Common myeloid progenitor, CD34-positive (primary cell): ENCODE data around the gene NEURL1B.

Source experiments
- CTCF ChIA-PET: fragments of 350-600 bp; sonication (Branson Sonifier 250); formaldehyde crosslinking; loops from one replicate; lab custom pipeline; 2021; ENCODE audit warnings: antibody characterized with exemption; lab: Charles Lee
- POLR2A ChIA-PET: fragments of 350-600 bp; sonication (Branson Sonifier 250); formaldehyde crosslinking; loops from one replicate; lab custom pipeline; 2021; ENCODE audit warnings: antibody characterized with exemption; lab: Charles Lee
- DNase-seq, 3 donors: peaks; one replicate each; pipeline versions ENCODE4 v3.0.0 to v3.0.0-alpha.2; 2013
- H3K27ac ChIP-seq, 2 experiments: 1 replicate in 1 of 2; 2 replicates in 1 of 2; pipeline ENCODE4 v1.7.0; 2013; ENCODE audit warnings: inconsistent platforms in 2 of 2, low read length in 2 of 2, mild to moderate bottlenecking in 2 of 2, low read depth in 1 of 2, moderate library complexity in 1 of 2; ENCODE audit not compliant: severe bottlenecking in 2 of 2, insufficient read depth in 1 of 2, poor library complexity in 1 of 2
- H3K27me3 ChIP-seq, 5 experiments: replicated peaks in 2 of 5; 1 replicate in 3 of 5; 2 replicates in 2 of 5; pipeline versions ENCODE4 v1.6.1 to v1.7.0; 2013; ENCODE audit warnings: low read length in 4 of 5, mild to moderate bottlenecking in 2 of 5, moderate library complexity in 2 of 5, inconsistent platforms in 1 of 5; ENCODE audit not compliant: insufficient read depth in 5 of 5, control insufficient read depth in 4 of 5
- H3K36me3 ChIP-seq, 4 experiments: 1 replicate in 2 of 4; 2 replicates in 2 of 4; pipeline versions ENCODE4 v1.6.1 to v1.7.0; 2013; ENCODE audit warnings: low read length in 3 of 4, control low read depth in 1 of 4, mild to moderate bottlenecking in 1 of 4; ENCODE audit not compliant: control insufficient read depth in 4 of 4, insufficient read depth in 4 of 4
- H3K4me1 ChIP-seq, 4 experiments: 1 replicate in 3 of 4; 2 replicates in 1 of 4; pipeline versions ENCODE4 v1.6.1 to v1.7.1; 2013; ENCODE audit warnings: low read length in 3 of 4, mild to moderate bottlenecking in 3 of 4, control low read depth in 1 of 4, inconsistent platforms in 1 of 4, moderate library complexity in 1 of 4; ENCODE audit not compliant: control insufficient read depth in 4 of 4, insufficient read depth in 4 of 4; ENCODE audit errors: control extremely low read depth in 1 of 4
- H3K4me3 ChIP-seq, 7 experiments: 1 replicate in 4 of 7; 2 replicates in 3 of 7; pipeline versions ENCODE4 v1.5.1 to v1.7.0; 2013; ENCODE audit warnings: mild to moderate bottlenecking in 7 of 7, low read length in 6 of 7, moderate library complexity in 6 of 7, inconsistent platforms in 2 of 7, low read depth in 2 of 7, control low read depth in 1 of 7; ENCODE audit not compliant: insufficient read depth in 4 of 7, control insufficient read depth in 1 of 7; ENCODE audit errors: extremely low read depth in 1 of 7
- H3K9me3 ChIP-seq, 5 experiments: 1 replicate in 4 of 5; 2 replicates in 1 of 5; pipeline versions ENCODE4 v1.6.1 to v1.7.1; 2013; ENCODE audit warnings: low read length in 4 of 5, mild to moderate bottlenecking in 2 of 5, inconsistent platforms in 1 of 5, low read depth in 1 of 5, moderate library complexity in 1 of 5; ENCODE audit not compliant: control insufficient read depth in 4 of 5, insufficient read depth in 2 of 5; ENCODE audit errors: control extremely low read depth in 1 of 5
- WGBS: methylation state at CpG from one replicate; pipeline ENCODE4 v1.1.5; 2013; ENCODE audit not compliant: insufficient coverage; 5-methylcytosine and 5-hydroxymethylcytosine counted together

Gene NEURL1B

DNA sequence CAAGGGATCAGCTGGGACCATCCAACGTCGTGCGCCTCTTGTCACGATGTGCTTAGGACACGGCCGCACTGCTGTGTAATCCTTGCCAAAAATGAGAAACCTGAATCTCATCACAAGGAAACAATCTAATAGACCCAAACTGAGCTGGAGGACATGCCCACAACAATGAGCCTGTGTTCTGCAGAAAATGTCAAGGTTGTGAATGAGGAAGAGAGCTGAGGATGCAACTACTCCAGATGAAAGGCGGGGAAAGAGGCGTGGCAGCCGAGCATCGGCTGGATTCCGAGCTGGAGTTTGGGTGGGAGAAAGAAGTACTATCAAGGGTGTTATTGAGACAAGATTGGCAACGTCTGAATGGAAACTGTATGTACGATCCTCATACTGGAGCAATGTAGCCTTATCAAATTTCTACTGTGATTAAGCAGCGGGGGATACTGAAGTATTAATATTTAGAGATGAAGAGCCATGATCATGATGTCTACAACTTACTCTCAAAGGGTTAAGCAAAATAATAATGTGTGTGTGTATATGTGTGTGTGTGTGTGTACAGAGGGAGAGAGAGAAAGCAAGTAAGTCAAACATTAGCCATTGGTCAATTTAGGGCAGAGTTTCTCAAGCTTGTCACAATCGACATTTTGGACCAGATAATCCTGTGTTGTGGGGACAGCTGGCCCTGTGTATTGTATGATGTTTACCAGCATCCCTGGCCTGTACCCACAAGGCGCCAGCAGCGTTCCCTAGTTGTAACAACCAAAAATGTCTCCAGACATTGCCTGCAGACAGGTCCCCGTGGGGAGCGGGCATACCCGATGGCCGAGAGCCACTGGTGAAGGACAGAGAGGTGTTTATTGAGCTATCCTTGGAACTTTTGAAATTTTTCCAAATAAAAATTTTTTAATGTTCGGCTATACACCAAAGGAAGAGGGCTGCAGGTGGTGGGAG lies 83.5 kb downstream of the NEURL1B start:
- H3K27ac ChIP-seq = no peak overlapping the region
- no peaks in the 10 kb centered on the region for H3K9me3 ChIP-seq
- no peaks in the 10 kb centered on the region for H3K36me3 ChIP-seq
- peaks cover 0 to 7% (median 1%) of the 10 kb centered on the region in 4 experiments for H3K4me1 ChIP-seq
- peaks cover 0 to 1% (median 0%) of the 10 kb centered on the region in 5 experiments for H3K27me3 ChIP-seq
- CTCF ChIA-PET = interaction anchor here (0.9 to 2.9 kb wide), 10 partner anchors 10 to 210 kb away, joined by 3 to 13 read pairs (median 3); partner anchors contain the start of gene DUSP1
- no peak overlapping the region for H3K4me3 ChIP-seq
- DNase-seq = no peak
- 95% methylated on average over 20 of the region's 22 CpGs for WGBS
- POLR2A ChIA-PET = interaction anchor here (1.3 kb wide), 1 partner anchor 28 kb away, joined by 4 read pairs; no protein-coding TSS in a partner anchor

DNA sequence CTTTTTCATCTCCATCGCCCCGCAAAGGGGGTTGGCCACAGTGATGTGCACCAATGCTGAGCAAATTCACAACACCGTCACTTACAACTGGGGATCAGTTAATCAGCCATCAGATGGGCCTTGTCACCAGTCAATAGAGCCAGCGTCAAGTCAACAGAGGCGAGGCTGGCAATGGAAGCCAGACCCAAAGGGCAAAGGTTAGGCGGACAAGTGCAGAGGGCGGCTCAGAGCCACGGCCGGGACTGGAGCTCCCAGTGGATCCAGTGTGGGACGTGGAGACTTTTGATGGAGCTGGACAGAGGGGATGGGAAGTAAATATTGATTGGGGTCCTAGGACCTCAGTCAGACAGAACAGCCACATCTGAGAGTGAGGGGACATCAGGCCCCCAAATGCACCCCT lies 84.2 kb downstream of the NEURL1B start:
- 94% methylated on average over 6 of the region's 10 CpGs for WGBS
- peaks cover 0 to 1% (median 0%) of the 10 kb centered on the region in 5 experiments for H3K27me3 ChIP-seq
- H3K4me3 ChIP-seq = no peak overlapping the region
- peaks cover 0 to 7% (median 1%) of the 10 kb centered on the region in 4 experiments for H3K4me1 ChIP-seq
- no peaks in the 10 kb centered on the region for H3K36me3 ChIP-seq
- ChIA-PET CTCF (interaction anchor here (0.9 to 2.9 kb wide), 6 partner anchors 10 to 210 kb away, joined by 3 to 8 read pairs (median 3); partner anchors contain the start of gene DUSP1), POLR2A (no interaction called here)
- no peak overlapping the region for H3K27ac ChIP-seq
- DNase-seq = no peak
- no peaks in the 10 kb centered on the region for H3K9me3 ChIP-seq

DNA sequence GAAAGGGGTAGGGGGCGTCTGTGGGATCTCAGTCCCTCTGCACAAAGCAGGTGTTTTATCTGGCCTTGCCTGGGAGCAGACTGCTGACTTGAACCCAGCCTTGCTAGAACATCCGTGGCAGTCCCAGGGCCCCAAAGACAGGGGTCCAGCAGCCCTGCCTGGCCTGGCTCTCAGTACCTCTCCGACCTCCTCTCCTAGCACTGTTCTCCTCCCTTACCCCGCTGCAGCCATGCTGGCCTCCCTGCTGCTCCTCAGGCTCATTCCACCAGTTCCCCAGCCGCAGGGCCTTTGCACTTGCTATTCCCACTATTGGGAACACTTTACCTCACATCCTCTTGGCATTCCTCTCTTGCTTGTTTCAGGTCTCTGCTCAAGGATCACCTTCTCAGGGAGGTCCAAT lies 84.7 kb downstream of the NEURL1B start:
- no peak overlapping the region for H3K4me3 ChIP-seq
- ChIA-PET CTCF (interaction anchor here (1.0 to 2.9 kb wide), 5 partner anchors 9 to 223 kb away, joined by 3 to 10 read pairs (median 3); no protein-coding TSS in a partner anchor), POLR2A (no interaction called here)
- DNase-seq = no peak
- no peaks in the 10 kb centered on the region for H3K9me3 ChIP-seq
- peaks cover 0 to 7% (median 1%) of the 10 kb centered on the region in 4 experiments for H3K4me1 ChIP-seq
- H3K36me3 ChIP-seq = no peaks in the 10 kb centered on the region
- H3K27ac ChIP-seq = no peak overlapping the region
- 99% methylated on average over 5 of the region's 5 CpGs for WGBS
- H3K27me3 ChIP-seq = peaks cover 0 to 1% (median 0%) of the 10 kb centered on the region in 5 experiments

DNA sequence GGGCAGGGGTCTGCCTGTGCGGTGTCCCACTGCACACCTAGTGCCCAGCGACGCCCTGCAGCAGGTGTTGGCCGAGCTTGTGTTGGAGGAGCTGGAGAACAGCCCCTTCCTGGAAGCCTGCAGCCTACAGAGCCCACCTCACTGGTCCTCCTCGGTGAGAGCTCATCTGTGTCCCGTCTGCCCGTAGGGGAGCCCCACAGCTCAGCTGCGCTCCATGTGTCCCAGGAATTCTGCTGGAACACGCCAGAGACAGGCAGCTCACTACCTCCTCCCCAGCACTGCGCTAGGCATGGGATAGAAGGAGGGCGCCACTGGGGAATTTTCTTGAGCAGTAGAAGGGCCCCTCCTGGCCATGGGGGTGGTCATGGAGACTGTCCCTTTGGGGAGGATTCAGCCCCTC lies 85.9 kb downstream of the NEURL1B start:
- 97% methylated on average over 9 of the region's 11 CpGs for WGBS
- ChIA-PET POLR2A (no interaction called here), CTCF (interaction anchor here (1.0 to 2.5 kb wide), 6 partner anchors 10 to 221 kb away, joined by 3 to 10 read pairs (median 4); no protein-coding TSS in a partner anchor)
- Histone ChIP-seq H3K27ac (no peak overlapping the region), H3K27me3 (peaks cover 0 to 1% (median 0%) of the 10 kb centered on the region in 5 experiments), H3K4me1 (peaks cover 0 to 2% (median under 1%) of the 10 kb centered on the region in 4 experiments), H3K4me3 (no peak overlapping the region), H3K9me3 (no peaks in the 10 kb centered on the region), H3K36me3 (no peaks in the 10 kb centered on the region)
- DNase-seq = no peak

DNA sequence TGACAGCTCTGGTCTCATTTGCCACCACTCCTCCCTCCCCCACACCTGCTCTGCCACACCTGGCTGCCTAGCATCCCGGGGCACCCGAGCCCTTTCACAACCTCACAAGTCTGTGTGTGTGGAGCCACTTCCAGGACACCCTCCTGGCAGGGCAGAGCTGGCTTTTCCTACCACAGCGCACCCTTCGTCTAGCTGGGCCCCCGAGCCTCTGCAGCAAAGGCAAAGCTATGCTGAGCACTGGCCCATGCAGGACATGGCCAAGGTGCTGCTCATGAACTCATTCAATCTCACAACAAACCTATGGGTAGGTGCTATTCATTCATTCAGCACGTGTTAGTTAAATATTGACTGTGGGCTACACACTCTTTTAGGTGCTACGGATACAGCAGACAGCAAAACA lies 86.5 kb downstream of the NEURL1B start:
- Histone ChIP-seq H3K27me3 (peaks cover 0 to 1% (median 0%) of the 10 kb centered on the region in 5 experiments), H3K4me3 (no peak overlapping the region), H3K9me3 (no peaks in the 10 kb centered on the region), H3K4me1 (no peaks in the 10 kb centered on the region), H3K27ac (no peak overlapping the region), H3K36me3 (no peaks in the 10 kb centered on the region)
- 97% methylated on average over 6 of the region's 7 CpGs for WGBS
- POLR2A ChIA-PET = no interaction called here
- DNase-seq = no peak
- CTCF ChIA-PET = interaction anchor here (0.7 to 2.5 kb wide), 8 partner anchors 11 to 531 kb away, joined by 3 to 10 read pairs (median 3); no protein-coding TSS in a partner anchor

DNA sequence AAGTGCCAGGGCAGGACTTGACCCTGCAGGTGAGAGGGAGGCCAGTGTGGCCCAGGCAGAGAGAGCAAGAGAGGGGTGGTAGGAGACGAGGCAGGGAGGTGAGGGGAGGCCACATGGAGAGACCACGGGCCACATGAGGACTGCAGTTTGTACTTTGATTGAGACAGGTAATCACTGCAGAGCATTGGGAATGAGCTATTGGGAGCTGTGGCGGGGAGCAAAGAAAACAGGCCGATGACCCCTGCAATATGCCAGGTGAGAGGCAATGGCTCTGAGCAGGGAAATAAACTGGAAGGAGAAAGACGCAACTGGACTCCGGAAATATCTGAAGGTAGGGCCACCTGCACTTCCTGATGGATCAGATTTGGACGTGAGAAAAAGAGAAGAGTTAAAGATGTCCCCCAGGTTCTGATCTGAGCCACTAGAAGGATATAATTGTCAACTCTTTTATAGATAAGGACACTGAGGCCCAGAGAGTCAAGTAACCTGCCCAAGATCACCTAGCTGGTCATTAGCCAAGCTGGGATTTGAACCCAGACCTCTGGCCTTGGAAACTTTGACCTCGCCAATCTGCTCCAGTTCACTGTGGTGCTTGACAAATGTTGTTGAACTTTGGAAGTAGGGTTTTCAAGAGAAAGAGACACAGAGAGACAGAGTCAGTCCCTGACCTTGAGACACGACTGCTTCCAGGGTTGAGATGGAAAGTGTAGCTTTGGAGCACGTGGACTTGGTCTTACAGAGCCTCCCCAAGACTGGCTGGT lies 87.6 kb downstream of the NEURL1B start:
- 92% methylated on average over 9 of the region's 10 CpGs for WGBS
- Histone ChIP-seq H3K36me3 (no peaks in the 10 kb centered on the region), H3K4me1 (no peaks in the 10 kb centered on the region), H3K9me3 (no peaks in the 10 kb centered on the region), H3K4me3 (no peak overlapping the region), H3K27ac (no peak overlapping the region), H3K27me3 (no peaks in the 10 kb centered on the region)
- ChIA-PET POLR2A (interaction anchor here (0.6 kb wide), 1 partner anchor 165 kb away, joined by 4 read pairs; no protein-coding TSS in a partner anchor), CTCF (interaction anchor here (1.1 to 2.5 kb wide), 9 partner anchors 8 to 204 kb away, joined by 3 to 10 read pairs (median 5); no protein-coding TSS in a partner anchor)
- DNase-seq = no peak
